Measurements from ENCODE around the gene HOXA10.

Gene HOXA10

GRCh38 chr7:27189997-27190748 lies 16.1 kb upstream of the HOXA10 start:
- H3K4me3 ChIP-seq (ENCODE audit: low read depth, low read length) = no peak overlapping the region
- TF ChIP-seq, protein P1, sequence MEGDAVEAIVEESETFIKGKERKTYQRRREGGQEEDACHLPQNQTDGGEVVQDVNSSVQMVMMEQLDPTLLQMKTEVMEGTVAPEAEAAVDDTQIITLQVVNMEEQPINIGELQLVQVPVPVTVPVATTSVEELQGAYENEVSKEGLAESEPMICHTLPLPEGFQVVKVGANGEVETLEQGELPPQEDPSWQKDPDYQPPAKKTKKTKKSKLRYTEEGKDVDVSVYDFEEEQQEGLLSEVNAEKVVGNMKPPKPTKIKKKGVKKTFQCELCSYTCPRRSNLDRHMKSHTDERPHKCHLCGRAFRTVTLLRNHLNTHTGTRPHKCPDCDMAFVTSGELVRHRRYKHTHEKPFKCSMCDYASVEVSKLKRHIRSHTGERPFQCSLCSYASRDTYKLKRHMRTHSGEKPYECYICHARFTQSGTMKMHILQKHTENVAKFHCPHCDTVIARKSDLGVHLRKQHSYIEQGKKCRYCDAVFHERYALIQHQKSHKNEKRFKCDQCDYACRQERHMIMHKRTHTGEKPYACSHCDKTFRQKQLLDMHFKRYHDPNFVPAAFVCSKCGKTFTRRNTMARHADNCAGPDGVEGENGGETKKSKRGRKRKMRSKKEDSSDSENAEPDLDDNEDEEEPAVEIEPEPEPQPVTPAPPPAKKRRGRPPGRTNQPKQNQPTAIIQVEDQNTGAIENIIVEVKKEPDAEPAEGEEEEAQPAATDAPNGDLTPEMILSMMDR (IDR thresholded peaks at IDR 0.05; ENCODE audit: control insufficient read depth, extremely low read depth, insufficient read depth) = no peak
- DNase-seq (ENCODE audit: low read depth) = no peak

DNA sequence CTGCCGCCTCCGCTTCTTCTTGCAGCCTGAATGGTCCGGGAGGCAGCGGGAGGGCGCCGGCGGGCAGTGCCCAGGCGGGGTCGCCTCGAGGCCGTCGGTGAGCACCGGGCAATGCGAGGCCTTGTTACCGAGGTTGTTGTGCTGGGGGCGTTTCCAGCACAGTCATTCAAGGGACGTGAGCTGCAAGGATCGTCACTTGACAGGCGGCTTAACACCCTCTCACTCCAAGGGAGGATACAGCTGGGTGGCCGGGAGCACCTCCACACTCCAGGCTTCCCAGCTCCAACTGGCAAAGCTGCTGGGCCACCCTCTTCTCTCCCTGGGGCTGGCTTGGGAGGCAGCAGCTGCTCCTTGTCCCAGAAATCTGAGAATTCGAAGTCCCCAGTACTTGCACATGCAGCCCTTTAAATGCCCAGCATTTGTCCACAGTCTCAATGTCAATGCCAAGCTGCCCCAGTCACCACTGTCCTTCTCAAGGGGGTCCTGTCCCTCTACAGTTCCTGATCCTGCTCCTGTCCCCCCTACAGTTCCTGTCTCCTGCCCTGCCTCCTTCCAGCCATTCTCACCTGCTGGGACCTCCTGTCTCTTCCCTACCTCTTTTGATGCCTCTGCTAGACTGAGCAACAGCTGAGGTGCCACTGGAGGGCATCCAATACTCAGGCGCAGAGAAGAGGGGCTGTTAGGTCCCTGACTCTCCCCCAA lies 15.3 kb upstream of the HOXA10 start:
- TF ChIP-seq, protein P1 (IDR thresholded peaks at IDR 0.05; ENCODE audit: control insufficient read depth, extremely low read depth, insufficient read depth) = no peak
- no peak overlapping the region for H3K4me3 ChIP-seq (ENCODE audit: low read depth, low read length)
- no peak for DNase-seq (ENCODE audit: low read depth)

GRCh38 chr7:27188386-27189294 lies 14.5 kb upstream of the HOXA10 start:
- H3K4me3 ChIP-seq (ENCODE audit: low read depth, low read length) = no peak overlapping the region
- DNase-seq (ENCODE audit: low read depth) = no peak
- TF ChIP-seq, protein P1 (IDR thresholded peaks at IDR 0.05; ENCODE audit: control insufficient read depth, extremely low read depth, insufficient read depth) = no peak

- TF ChIP-seq, protein P1 (IDR thresholded peaks at IDR 0.05; ENCODE audit: control insufficient read depth, extremely low read depth, insufficient read depth) = no peak
- no peak for DNase-seq (ENCODE audit: low read depth)
- no peak overlapping the region for H3K4me3 ChIP-seq (ENCODE audit: low read depth, low read length)
Measured at GRCh38 chr7:27187475-27188385, 13.6 kb upstream of the HOXA10 start.

DNA sequence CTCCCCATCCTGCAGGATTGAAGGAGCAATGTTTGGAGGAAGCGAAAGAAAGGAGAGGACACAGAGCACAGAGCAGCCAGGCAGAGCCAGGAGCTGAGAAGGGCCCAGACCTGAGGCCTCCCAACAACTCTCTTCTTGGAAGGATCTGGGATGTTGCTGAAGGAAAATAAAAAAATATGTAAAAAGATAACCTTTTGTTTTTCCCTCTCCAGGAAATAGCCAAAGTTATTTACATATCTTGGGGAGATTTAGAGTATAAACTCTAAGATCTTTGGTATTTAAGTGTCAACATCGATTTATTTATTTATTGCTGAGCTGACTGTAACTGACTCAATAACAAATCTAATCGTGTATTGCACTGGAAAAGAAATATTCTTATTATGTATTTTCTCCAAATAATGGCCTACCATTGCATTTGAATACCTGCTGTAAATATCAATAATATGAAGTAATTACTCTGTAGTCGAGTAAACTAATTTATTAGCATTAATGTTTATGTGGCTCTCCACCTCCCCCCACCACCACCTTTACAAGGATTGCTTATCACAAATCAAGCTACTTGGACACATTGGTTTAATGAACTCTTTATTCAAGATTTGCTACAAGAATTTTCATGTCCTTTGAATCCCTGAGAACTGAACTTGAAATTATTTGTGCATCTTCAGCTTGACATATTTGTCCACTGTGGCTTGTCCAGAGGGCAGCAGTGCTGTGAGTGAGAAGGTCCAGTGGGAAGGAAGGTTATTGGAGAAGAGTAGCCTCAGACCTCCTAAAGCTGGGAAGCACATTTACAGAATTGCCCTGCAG lies 12.8 kb upstream of the HOXA10 start:
- TF ChIP-seq, protein P1 (IDR thresholded peaks at IDR 0.05; ENCODE audit: control insufficient read depth, extremely low read depth, insufficient read depth) = no peak
- no peak overlapping the region for H3K4me3 ChIP-seq (ENCODE audit: low read depth, low read length)
- no peak for DNase-seq (ENCODE audit: low read depth)

Data from LNCaP clone FGC (cell line).